Esophagus muscularis mucosa (tissue), 4 donors: Measurements from ENCODE around the gene DDX23. TPM values are rescaled to one million over a fixed set of nuclear protein-coding genes. Genes with fewer than 3 reads are reported as not detected.

Source experiments
- DNase-seq: peaks from one replicate; pipeline ENCODE4 v3.0.0-alpha.2; 2017; ENCODE audit errors: extremely low spot score
- H3K27ac ChIP-seq, 4 donors: fragments of 200-600 bp; sonication (generic); replicated peaks in 1 of 4; 1 replicate in 3 of 4; 2 replicates in 1 of 4; pipeline ENCODE4 v1.5.1; 2016 to 2019; ENCODE audit warnings: mild to moderate bottlenecking in 1 of 4
- H3K27me3 ChIP-seq, 4 donors: fragments of 200-600 bp; sonication (generic); one replicate each; pipeline versions ENCODE4 v1.5.1 to v1.6.0; 2016 to 2019
- H3K36me3 ChIP-seq, 4 donors: fragments of 200-600 bp; sonication (generic); one replicate each; pipeline ENCODE4 v1.5.1; 2016 to 2019
- H3K4me1 ChIP-seq, 4 donors: fragments of 200-600 bp; sonication (generic); one replicate each; pipeline ENCODE4 v1.5.1; 2016 to 2019
- H3K4me3 ChIP-seq, 4 donors: fragments of 200-600 bp; sonication (generic); 1 replicate in 2 of 4; 2 replicates in 2 of 4; pipeline ENCODE4 v1.5.1; 2016 to 2019; ENCODE audit warnings: mild to moderate bottlenecking in 4 of 4, moderate library complexity in 1 of 4
- H3K9me3 ChIP-seq, 4 donors: fragments of 200-600 bp; sonication (generic); 1 replicate in 3 of 4; 2 replicates in 1 of 4; pipeline ENCODE4 v1.5.1; 2016 to 2019
- CTCF ChIP-seq, 3 experiments: fragments of 200-600 bp in 2 of 3; fragments of 450-650 bp in 1 of 3; sonication (generic) in 2 of 3; IDR thresholded peaks; one replicate each; pipeline ENCODE4 v1.5.1; 2017 to 2019; ENCODE audit warnings: antibody characterized with exemption in 3 of 3, mild to moderate bottlenecking in 2 of 3, moderate library complexity in 1 of 3
- EP300 ChIP-seq: sonication (generic); formaldehyde crosslinking; IDR thresholded peaks from one replicate; pipeline ENCODE4 v1.6.1; 2017; ENCODE audit warnings: antibody characterized with exemption
- POLR2A ChIP-seq: fragments of 450-650 bp; IDR thresholded peaks from one replicate; pipeline ENCODE4 v1.6.1; 2017; ENCODE audit warnings: antibody characterized with exemption, moderate library complexity, mild to moderate bottlenecking, low read depth
- POLR2AphosphoS5 ChIP-seq, 2 donors: sonication (generic); formaldehyde crosslinking; IDR thresholded peaks; one replicate each; pipeline ENCODE4 v1.6.1; 2017; ENCODE audit warnings: antibody characterized with exemption in 2 of 2
- WGBS: methylation state at CpG from one replicate; pipeline ENCODE4 v1.1.5; 2018; 5-methylcytosine and 5-hydroxymethylcytosine counted together
- intact Hi-C: fragments of 100-400 bp; cut with DNase I; formaldehyde crosslinking; loops from one replicate; pipeline ENCODE4 v1.15.1; 2023
- total RNA-seq, 4 donors: library from RNA; depleted of rRNA; stranded (reverse); fragments of >200 nt; gene quantifications; one replicate each; pipeline versions ENCODE4 v1.1.0 to v1.2.1, GENCODE V29; 2016

Gene DDX23
- total RNA-seq, 4 donors from 2014 or later: 51.1 to 88.3 (median 74.1) TPM

GRCh38 chr12:48866052-48866711 lies 14.2 kb upstream of the DDX23 start:
- peaks cover 4 to 17% (median 16%) of the 10 kb centered on the region in 4 donors for H3K4me1 ChIP-seq
- no peak for DNase-seq
- peak overlapping the region; percentile 60 to 75 (median 66) for H3K4me3 ChIP-seq
- H3K27ac ChIP-seq: peak overlapping the region in 3 of 4 donors; percentile 35 to 53 (median 36)
- H3K36me3 ChIP-seq: peaks cover 0 to under 1% (median 0%) of the 10 kb centered on the region in 4 donors
- no peaks in the 10 kb centered on the region for H3K9me3 ChIP-seq
- intact Hi-C loops: no loop called here
- H3K27me3 ChIP-seq: peaks cover 0 to 37% (median 2%) of the 10 kb centered on the region in 4 donors
- TF ChIP-seq EP300 (no peak), POLR2A (no peak), CTCF (IDR thresholded peaks at IDR 0.05) (no peak), POLR2AphosphoS5 (IDR thresholded peaks at IDR 0.05) (no peak)
- 76% methylated on average over 6 of the region's 6 CpGs for WGBS

GRCh38 chr12:48865281-48866051 lies 13.5 kb upstream of the DDX23 start, which contains the start of gene RND1:
Gene RND1 (minus strand): TSS chr12:48865870. CDS start chr12:48865767, 103 bp downstream.
- Histone ChIP-seq H3K9me3 (no peaks in the 10 kb centered on the region), H3K4me3 (peak within 1 kb of the TSS; percentile 60 to 75 (median 66)), H3K27me3 (peaks cover 0 to 39% (median 2%) of the 10 kb centered on the region in 4 donors), H3K4me1 (peaks cover 4 to 17% (median 16%) of the 10 kb centered on the region in 4 donors), H3K27ac (peak within 1 kb of the TSS in 3 of 4 donors; percentile 35 to 53 (median 36)), H3K36me3 (peaks cover 0 to 3% (median 0%) of the 10 kb centered on the region in 4 donors)
- intact Hi-C loops: no loop called here
- TF ChIP-seq CTCF (IDR thresholded peaks at IDR 0.05) (no peak), EP300 (no peak), POLR2AphosphoS5 (IDR thresholded peaks at IDR 0.05) (peak; percentile 99), POLR2A (peak; percentile 69)
- 5% methylated on average over 11 of the region's 32 CpGs for WGBS
- peak; percentile 98 for DNase-seq

GRCh38 chr12:48863291-48863690 lies 11.3 kb upstream of the DDX23 start:
- TF ChIP-seq EP300 (no peak), POLR2AphosphoS5 (IDR thresholded peaks at IDR 0.05) (no peak), CTCF (IDR thresholded peaks at IDR 0.05) (no peak), POLR2A (no peak)
- DNase-seq: no peak
- H3K4me3 ChIP-seq: no peak overlapping the region
- no peak overlapping the region for H3K27ac ChIP-seq
- 62% methylated on average over 4 of the region's 4 CpGs for WGBS
- intact Hi-C loops: no loop called here
- H3K36me3 ChIP-seq: peaks cover 0 to 3% (median 0%) of the 10 kb centered on the region in 4 donors
- no peaks in the 10 kb centered on the region for H3K9me3 ChIP-seq
- H3K4me1 ChIP-seq: peaks cover 4 to 17% (median 16%) of the 10 kb centered on the region in 4 donors
- H3K27me3 ChIP-seq: peaks cover 0 to 39% (median 2%) of the 10 kb centered on the region in 4 donors

- no peak for TF ChIP-seq CTCF (IDR thresholded peaks at IDR 0.05)
- no peak for TF ChIP-seq POLR2AphosphoS5 (IDR thresholded peaks at IDR 0.05)
- TF ChIP-seq POLR2A: no peak
- TF ChIP-seq EP300: no peak
- DNase-seq: no peak
Observed at GRCh38 chr12:48862760-48863159, 10.8 kb upstream of the DDX23 start.

More at GRCh38 chr12:48862760-48863159, 10.8 kb upstream of the DDX23 start:
- WGBS: 67% methylated on average over 5 of the region's 5 CpGs
- H3K4me3 ChIP-seq: no peak overlapping the region
- no peak overlapping the region for H3K27ac ChIP-seq
- H3K9me3 ChIP-seq: no peaks in the 10 kb centered on the region
- peaks cover 0 to 39% (median 2%) of the 10 kb centered on the region in 4 donors for H3K27me3 ChIP-seq
- intact Hi-C loops: no loop called here
- H3K36me3 ChIP-seq: peaks cover 0 to 5% (median 0%) of the 10 kb centered on the region in 4 donors
- H3K4me1 ChIP-seq: peaks cover 4 to 17% (median 16%) of the 10 kb centered on the region in 4 donors
